OCI-LY7 (cell line): ENCODE results near the gene WNT3A. TPM values are rescaled to one million over a fixed set of nuclear protein-coding genes. Genes with fewer than 3 reads are reported as not detected.

Experiments
- BruUV-seq: library from RNA; stranded (reverse); fragments of 400-500 nt; replicated peaks from 2 replicates; lab custom pipeline; 2021; lab: Mats Ljungman, UMichigan
- CTCF ChIA-PET: fragments of 300-600 bp; sonication (Branson Sonifier 250); formaldehyde crosslinking; loops from one replicate; lab custom pipeline; 2022; ENCODE audit warnings: antibody characterized with exemption; ENCODE audit not compliant: unreplicated experiment; lab: Charles Lee
- POLR2A ChIA-PET: fragments of 300-600 bp; sonication (Branson Sonifier 250); formaldehyde crosslinking; loops from one replicate; lab custom pipeline; 2022; ENCODE audit warnings: antibody characterized with exemption; lab: Charles Lee
- DNase-seq: peaks from one replicate; pipeline ENCODE4 v3.0.0-alpha.2; 2015; ENCODE audit warnings: low spot score
- H2AFZ ChIP-seq: fragments of 200-600 bp; sonication (generic), shearing (Covaris generic); 2 replicates; pipeline ENCODE4 v1.6.1; 2014; ENCODE audit warnings: mild to moderate bottlenecking, antibody characterized with exemption, low read length, moderate library complexity
- H3K27ac ChIP-seq: fragments of 200-600 bp; sonication (generic); 2 replicates; pipeline ENCODE4 v1.5.1; 2014; ENCODE audit warnings: mixed run types, low read depth, mild to moderate bottlenecking, moderate library complexity, low read length, inconsistent platforms; ENCODE audit not compliant: poor library complexity, severe bottlenecking
- H3K36me3 ChIP-seq: fragments of 200-600 bp; sonication (generic); 2 replicates; pipeline ENCODE4 v1.6.1; 2014; ENCODE audit warnings: mild to moderate bottlenecking, antibody characterized with exemption, low read length, moderate library complexity, mixed read lengths; ENCODE audit not compliant: insufficient read depth
- H3K4me1 ChIP-seq: fragments of 200-600 bp; sonication (generic); 2 replicates; pipeline ENCODE4 v1.5.1; 2014; ENCODE audit warnings: mild to moderate bottlenecking, low read length; ENCODE audit not compliant: insufficient read depth, poor library complexity, severe bottlenecking
- H3K4me2 ChIP-seq: fragments of 200-600 bp; sonication (generic); 2 replicates; pipeline ENCODE4 v1.6.1; 2014; ENCODE audit warnings: mild to moderate bottlenecking, low read length
- H3K4me3 ChIP-seq: fragments of 200-600 bp; sonication (generic); 2 replicates; pipeline ENCODE4 v1.5.1; 2014; ENCODE audit warnings: mild to moderate bottlenecking, low read depth, low read length; ENCODE audit not compliant: poor library complexity, severe bottlenecking
- H3K79me2 ChIP-seq: fragments of 200-600 bp; sonication (generic); 2 replicates; pipeline ENCODE4 v1.6.1; 2016; ENCODE audit warnings: low read depth, mild to moderate bottlenecking, low read length, moderate library complexity, mixed read lengths; ENCODE audit not compliant: insufficient read depth
- H3K9me2 ChIP-seq: fragments of 200-600 bp; sonication (generic); 2 replicates; pipeline ENCODE4 v1.6.1; 2016; ENCODE audit warnings: mild to moderate bottlenecking, low read length, mixed read lengths; ENCODE audit not compliant: insufficient read depth
- H3K9me3 ChIP-seq: fragments of 200-600 bp; sonication (generic); 2 replicates; pipeline ENCODE4 v1.6.1; 2014; ENCODE audit warnings: mild to moderate bottlenecking, mixed run types, low read length, mixed read lengths
- H4K20me1 ChIP-seq: fragments of 200-600 bp; sonication (generic); 2 replicates; pipeline ENCODE4 v1.6.1; 2014; ENCODE audit warnings: mild to moderate bottlenecking, antibody characterized with exemption, low read length, moderate library complexity, mixed read lengths; ENCODE audit not compliant: insufficient read depth
- CTCF ChIP-seq: fragments of 200-600 bp; sonication (generic); conservative IDR thresholded peaks from 2 replicates; pipeline ENCODE4 v1.5.1; 2014; ENCODE audit warnings: mild to moderate bottlenecking, antibody characterized with exemption, low read length, moderate library complexity, mixed read lengths
- EZH2phosphoT487 ChIP-seq: fragments of 200-600 bp; sonication (generic); IDR thresholded peaks from 2 replicates; pipeline ENCODE4 v1.6.1; 2018; ENCODE audit warnings: low read depth, borderline replicate concordance, mild to moderate bottlenecking, mixed run types, antibody characterized with exemption, low read length, moderate library complexity, mixed read lengths
- intact Hi-C: fragments of 100-400 bp; cut with micrococcal nuclease; formaldehyde crosslinking; loops from one replicate; pipeline ENCODE4 v1.10.0; 2022; ENCODE audit not compliant: unreplicated experiment
- microRNA-seq: library from miRNA; unstranded; fragments of <30 nt; microRNA quantifications from one replicate; pipeline ENCODE4 v1.2.0, GENCODE V29; 2022; ENCODE audit warnings: borderline replicate concordance
- small RNA-seq: library from RNA; depleted of rRNA; stranded (forward); fragments of <200 nt; gene quantifications from one replicate; pipeline ENCODE3, GENCODE V24; 2014
- total RNA-seq, 2 experiments: library from RNA; depleted of rRNA in 1 of 2; stranded (reverse); fragments of >200 nt in 1 of 2; shearing (Covaris generic) in 1 of 2; gene quantifications; 2 replicates each; pipeline ENCODE4 v1.2.3, GENCODE V29; 2014 to 2022

The WNT3A gene
- total RNA-seq, 2 experiments from 2014 or later = not detected

DNA sequence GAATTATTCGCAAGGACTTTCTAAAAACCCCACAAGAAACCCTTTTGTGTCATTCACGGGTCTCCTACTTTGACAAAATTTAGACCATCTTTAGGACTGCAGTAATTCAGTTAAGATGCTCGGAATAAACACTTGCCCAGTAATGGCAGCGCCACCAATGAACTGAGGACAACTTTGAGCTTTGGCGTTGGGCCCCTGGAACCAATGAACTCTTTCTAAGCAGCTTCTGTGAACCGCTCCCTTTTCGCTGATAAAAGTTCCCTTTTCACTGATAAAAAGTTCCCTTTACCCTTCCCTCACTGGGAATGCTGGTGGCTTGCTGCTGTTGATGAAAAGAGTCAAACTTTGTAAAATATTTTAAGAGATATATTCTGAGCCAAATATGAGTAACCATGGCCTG, 103.8 kb downstream of the WNT3A start:
- H2AFZ ChIP-seq = no peak overlapping the region
- H3K79me2 ChIP-seq = peaks cover 8% of the 10 kb centered on the region
- peaks cover 14% of the 10 kb centered on the region for H3K4me1 ChIP-seq
- no peaks in the 10 kb centered on the region for H3K9me2 ChIP-seq
- no peak overlapping the region for H3K27ac ChIP-seq
- TF ChIP-seq EZH2phosphoT487 (no peak), CTCF (no peak)
- H3K4me3 ChIP-seq = no peak overlapping the region
- BruUV-seq = no TSS peak
- no peaks in the 10 kb centered on the region for H3K9me3 ChIP-seq
- intact Hi-C loops = no loop called here
- no peak for DNase-seq
- POLR2A ChIA-PET = interaction anchor here (1.1 kb wide), 1 partner anchor 8 kb away, joined by 3 read pairs; no protein-coding TSS in a partner anchor
- peaks cover 10% of the 10 kb centered on the region; the same call in 1 of the 2 replicates for H3K36me3 ChIP-seq
- no peak overlapping the region for H3K4me2 ChIP-seq
- H4K20me1 ChIP-seq = no peaks in the 10 kb centered on the region
- CTCF ChIA-PET = no interaction called here

Small RNA genes lying within 50 kb of the gene (microRNA-seq; reads per million reads assigned to microRNA genes)
- 3.0 reads per million for gene MIR3620

Small RNA genes lying within 50 kb of the gene (small RNA-seq; reads per million reads assigned to genes)
- not detected for gene SEPT14P17

Other genes starting within 250 kb of the WNT3A start
- not detected in 2 replicates for gene PRSS38, start 191.3 kb upstream of the WNT3A start, total RNA-seq (2014; rRNA removed; shearing (Covaris generic))
- gene PRSS38, start 191.3 kb upstream of the WNT3A start, total RNA-seq (2022) = not detected in 2 replicates
- not detected in 2 replicates for gene WNT9A, start 59.1 kb upstream of the WNT3A start, total RNA-seq (2014; rRNA removed; shearing (Covaris generic))
- gene WNT9A, start 59.1 kb upstream of the WNT3A start, total RNA-seq (2022) = not detected in 2 replicates
- gene ARF1, start 75.7 kb downstream of the WNT3A start, total RNA-seq (2014; rRNA removed; shearing (Covaris generic)) = 125 and 163 TPM in 2 replicates
- 311 and 322 TPM in 2 replicates for gene ARF1, start 75.7 kb downstream of the WNT3A start, total RNA-seq (2022)
- gene C1orf35, start 96.3 kb downstream of the WNT3A start, total RNA-seq (2014; rRNA removed; shearing (Covaris generic)) = 33.3 and 33.4 TPM in 2 replicates
- gene C1orf35, start 96.3 kb downstream of the WNT3A start, total RNA-seq (2022) = 30.7 and 32.2 TPM in 2 replicates
- gene MRPL55, start 102.3 kb downstream of the WNT3A start, total RNA-seq (2014; rRNA removed; shearing (Covaris generic)) = 92.8 and 99.5 TPM in 2 replicates
- gene MRPL55, start 102.3 kb downstream of the WNT3A start, total RNA-seq (2022) = 46.3 and 50.0 TPM in 2 replicates
- 197 and 201 TPM in 2 replicates for gene GUK1, start 133.3 kb downstream of the WNT3A start, total RNA-seq (2014; rRNA removed; shearing (Covaris generic))
- 131 and 154 TPM in 2 replicates for gene GUK1, start 133.3 kb downstream of the WNT3A start, total RNA-seq (2022)
- gene GJC2, start 142.9 kb downstream of the WNT3A start, total RNA-seq (2014; rRNA removed; shearing (Covaris generic)) = 0.22 and 0.31 TPM in 2 replicates
- 0.53 and 0.80 TPM in 2 replicates for gene GJC2, start 142.9 kb downstream of the WNT3A start, total RNA-seq (2022)
- 3.2 and 9.9 TPM in 2 replicates for gene IBA57, start 158.8 kb downstream of the WNT3A start, total RNA-seq (2014; rRNA removed; shearing (Covaris generic))
- gene IBA57, start 158.8 kb downstream of the WNT3A start, total RNA-seq (2022) = 9.1 and 10.8 TPM in 2 replicates
- 29.5 and 51.1 TPM in 2 replicates for gene OBSCN, start 201.0 kb downstream of the WNT3A start, total RNA-seq (2014; rRNA removed; shearing (Covaris generic))
- 43.7 and 45.2 TPM in 2 replicates for gene OBSCN, start 201.0 kb downstream of the WNT3A start, total RNA-seq (2022)